OCI-LY3 (cell line): ENCODE results near the gene NT5DC3.

Experiments used
- H2AFZ ChIP-seq: fragments of 200-600, 300-600 bp; shearing (Covaris generic); 2 replicates; pipeline ENCODE4 v1.6.0; 2014; ENCODE audit warnings: antibody characterized with exemption, low read depth, low read length
- H3K27ac ChIP-seq: fragments of 200-600, 300-600 bp; sonication (generic); 2 replicates; pipeline ENCODE4 v1.5.1; 2014; ENCODE audit warnings: mild to moderate bottlenecking, low read length, moderate library complexity, mixed read lengths
- H3K27me3 ChIP-seq: fragments of 200-600, 300-600 bp; sonication (generic); 2 replicates; pipeline ENCODE4 v1.6.1; 2014; ENCODE audit warnings: low read depth, low read length, mixed read lengths
- H3K36me3 ChIP-seq: fragments of 200-600, 300-600 bp; sonication (generic); replicated peaks from 2 replicates; pipeline ENCODE3; 2014; ENCODE audit warnings: low read depth, low read length, mixed read lengths
- H3K4me1 ChIP-seq: fragments of 300-600, 200-600 bp; sonication (generic); 2 replicates; pipeline ENCODE4 v1.6.1; 2014; ENCODE audit warnings: low read length, mixed read lengths
- H3K4me2 ChIP-seq: fragments of 200-600, 300-600 bp; sonication (generic); 2 replicates; pipeline ENCODE4 v1.6.1; 2014; ENCODE audit warnings: low read length, mixed read lengths
- H3K4me3 ChIP-seq: fragments of 300-600, 200-600 bp; sonication (generic); 2 replicates; pipeline ENCODE4 v1.5.1; 2014; ENCODE audit warnings: antibody characterized with exemption, mild to moderate bottlenecking, low read length, moderate library complexity
- H3K79me2 ChIP-seq: fragments of 300-600, 200-600 bp; shearing (Covaris generic); 2 replicates; pipeline ENCODE4 v1.6.1; 2014; ENCODE audit warnings: mild to moderate bottlenecking, low read length, mixed read lengths
- H3K9ac ChIP-seq: fragments of 300-600, 200-600 bp; shearing (Covaris generic); 2 replicates; pipeline ENCODE4 v1.6.0; 2014; ENCODE audit warnings: mild to moderate bottlenecking, low read length, moderate library complexity
- H3K9me3 ChIP-seq: fragments of 200-600, 300-600 bp; shearing (Covaris generic); 2 replicates; pipeline ENCODE4 v1.6.1; 2014; ENCODE audit warnings: low read length, mixed read lengths; ENCODE audit not compliant: insufficient read depth
- H4K20me1 ChIP-seq: fragments of 200-600, 300-600 bp; sonication (generic); 2 replicates; pipeline ENCODE4 v1.6.1; 2016; ENCODE audit warnings: low read length, mixed read lengths; ENCODE audit not compliant: insufficient read depth
- EZH2phosphoT487 ChIP-seq: fragments of 200-600 bp; shearing (Covaris generic); IDR thresholded peaks from 2 replicates; pipeline ENCODE4 v1.6.1; 2018; ENCODE audit warnings: antibody characterized with exemption, mixed run types, low read depth
- TF ChIP-seq, protein P1 (sequence below): fragments of 200-600, 300-600 bp; sonication (generic); IDR thresholded peaks from 2 replicates; pipeline ENCODE4 v1.5.1; 2014; ENCODE audit warnings: antibody characterized with exemption, low read length, low read depth

Gene NT5DC3

DNA sequence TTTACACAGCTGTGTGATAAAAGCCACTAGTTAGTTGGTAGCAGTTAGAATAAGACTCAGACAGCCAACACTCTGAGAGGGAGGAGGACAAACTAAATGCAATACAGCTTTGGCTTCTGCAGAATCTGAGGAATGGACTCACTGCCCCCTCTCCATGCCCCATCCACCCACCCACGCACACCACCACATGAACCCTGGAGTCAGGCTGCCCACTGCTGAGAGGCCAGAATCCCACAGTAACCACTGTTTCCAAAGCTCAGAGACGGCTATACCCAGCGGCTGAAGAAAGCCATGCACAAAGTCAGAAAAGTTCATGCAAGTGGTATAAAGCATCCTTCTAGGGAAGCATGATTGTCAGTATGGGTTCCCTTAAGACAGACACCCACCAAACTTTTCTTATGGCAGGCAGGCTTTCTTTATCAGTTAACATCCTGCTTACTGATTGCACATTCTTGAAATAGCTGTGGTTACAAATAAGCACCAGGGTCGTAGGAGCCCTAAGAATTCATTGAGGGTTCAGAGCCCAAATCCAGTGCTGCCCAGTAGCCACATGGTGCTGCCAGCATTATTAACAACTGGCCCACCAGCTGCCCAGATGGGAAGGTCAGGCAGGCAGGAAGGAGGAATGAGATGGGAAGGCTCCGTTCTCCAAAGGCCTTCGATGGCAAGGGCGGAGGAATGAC is 61.5 kb downstream of the NT5DC3 start:
- Histone ChIP-seq H3K27me3 (no peaks in the 10 kb centered on the region), H3K9ac (no peak overlapping the region), H3K4me3 (no peak overlapping the region), H3K27ac (no peak overlapping the region), H3K36me3 (peaks cover 18% of the 10 kb centered on the region), H3K79me2 (no peaks in the 10 kb centered on the region), H3K4me2 (no peak overlapping the region), H2AFZ (no peak overlapping the region), H3K4me1 (no peaks in the 10 kb centered on the region), H3K9me3 (no peaks in the 10 kb centered on the region), H4K20me1 (no peaks in the 10 kb centered on the region)
- no peak for TF ChIP-seq EZH2phosphoT487
- TF ChIP-seq, protein P1, sequence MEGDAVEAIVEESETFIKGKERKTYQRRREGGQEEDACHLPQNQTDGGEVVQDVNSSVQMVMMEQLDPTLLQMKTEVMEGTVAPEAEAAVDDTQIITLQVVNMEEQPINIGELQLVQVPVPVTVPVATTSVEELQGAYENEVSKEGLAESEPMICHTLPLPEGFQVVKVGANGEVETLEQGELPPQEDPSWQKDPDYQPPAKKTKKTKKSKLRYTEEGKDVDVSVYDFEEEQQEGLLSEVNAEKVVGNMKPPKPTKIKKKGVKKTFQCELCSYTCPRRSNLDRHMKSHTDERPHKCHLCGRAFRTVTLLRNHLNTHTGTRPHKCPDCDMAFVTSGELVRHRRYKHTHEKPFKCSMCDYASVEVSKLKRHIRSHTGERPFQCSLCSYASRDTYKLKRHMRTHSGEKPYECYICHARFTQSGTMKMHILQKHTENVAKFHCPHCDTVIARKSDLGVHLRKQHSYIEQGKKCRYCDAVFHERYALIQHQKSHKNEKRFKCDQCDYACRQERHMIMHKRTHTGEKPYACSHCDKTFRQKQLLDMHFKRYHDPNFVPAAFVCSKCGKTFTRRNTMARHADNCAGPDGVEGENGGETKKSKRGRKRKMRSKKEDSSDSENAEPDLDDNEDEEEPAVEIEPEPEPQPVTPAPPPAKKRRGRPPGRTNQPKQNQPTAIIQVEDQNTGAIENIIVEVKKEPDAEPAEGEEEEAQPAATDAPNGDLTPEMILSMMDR: no peak

DNA sequence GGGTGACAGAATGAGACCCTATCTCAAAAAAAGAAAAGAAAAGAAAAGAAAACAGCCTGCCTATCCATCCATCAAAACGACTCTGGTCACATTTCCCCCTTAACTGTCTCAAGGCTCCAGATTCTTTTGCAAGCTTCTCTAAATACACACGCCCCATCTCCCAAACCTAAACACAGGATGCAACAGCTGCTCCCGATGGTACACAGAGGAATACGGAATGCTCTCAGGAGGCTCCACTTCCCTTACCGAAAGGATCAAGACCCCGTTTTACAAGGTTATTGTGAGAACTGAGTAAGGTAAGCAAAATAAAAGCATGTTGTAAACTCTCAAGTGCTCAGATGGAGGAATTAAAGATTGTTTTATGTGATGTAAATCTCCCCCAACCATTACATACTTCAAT is 62.3 kb downstream of the NT5DC3 start:
- Histone ChIP-seq H3K27ac (no peak overlapping the region), H3K4me1 (no peaks in the 10 kb centered on the region), H2AFZ (no peak overlapping the region), H3K27me3 (no peaks in the 10 kb centered on the region), H3K4me3 (no peak overlapping the region), H3K9ac (no peak overlapping the region), H3K79me2 (no peaks in the 10 kb centered on the region), H3K9me3 (no peaks in the 10 kb centered on the region), H3K36me3 (peaks cover 15% of the 10 kb centered on the region), H4K20me1 (no peaks in the 10 kb centered on the region), H3K4me2 (no peak overlapping the region)
- no peak for TF ChIP-seq EZH2phosphoT487
- TF ChIP-seq, protein P1: no peak

DNA sequence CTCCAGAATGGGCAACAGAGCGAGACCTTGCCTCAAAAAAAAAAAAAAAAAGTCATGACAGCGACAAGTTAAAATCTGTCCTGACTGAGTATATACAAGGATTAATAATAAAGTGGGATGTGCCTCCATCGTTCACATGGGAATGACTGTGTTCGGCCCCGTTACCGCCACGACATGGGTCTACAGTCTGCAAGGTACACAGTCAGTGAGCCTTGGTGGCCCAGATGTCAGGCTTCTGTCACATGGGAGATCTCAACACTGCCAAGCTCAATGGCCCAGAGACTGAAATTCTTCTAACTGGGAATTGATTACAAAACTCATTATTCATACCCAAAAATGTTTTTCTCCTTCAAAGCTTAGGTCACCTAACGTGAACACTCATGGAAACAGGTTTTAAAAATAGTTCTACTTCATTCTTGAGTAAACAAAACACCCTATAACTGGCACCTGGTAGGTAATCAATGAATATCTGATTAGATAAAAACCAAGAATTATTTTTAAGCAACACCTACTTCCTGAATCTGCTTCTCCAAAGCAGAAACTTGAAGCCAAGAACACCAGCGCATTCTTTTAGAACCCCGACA is 66.0 kb downstream of the NT5DC3 start:
- no peak overlapping the region for H2AFZ ChIP-seq
- H3K27ac ChIP-seq: no peak overlapping the region
- H3K4me1 ChIP-seq: no peaks in the 10 kb centered on the region
- peaks cover 12% of the 10 kb centered on the region for H3K36me3 ChIP-seq
- TF ChIP-seq, protein P1: no peak
- no peak for TF ChIP-seq EZH2phosphoT487
- H3K9me3 ChIP-seq: no peaks in the 10 kb centered on the region
- no peaks in the 10 kb centered on the region for H3K79me2 ChIP-seq
- no peak overlapping the region for H3K4me3 ChIP-seq
- no peak overlapping the region for H3K4me2 ChIP-seq
- no peaks in the 10 kb centered on the region for H3K27me3 ChIP-seq
- H3K9ac ChIP-seq: no peak overlapping the region
- H4K20me1 ChIP-seq: no peaks in the 10 kb centered on the region

DNA sequence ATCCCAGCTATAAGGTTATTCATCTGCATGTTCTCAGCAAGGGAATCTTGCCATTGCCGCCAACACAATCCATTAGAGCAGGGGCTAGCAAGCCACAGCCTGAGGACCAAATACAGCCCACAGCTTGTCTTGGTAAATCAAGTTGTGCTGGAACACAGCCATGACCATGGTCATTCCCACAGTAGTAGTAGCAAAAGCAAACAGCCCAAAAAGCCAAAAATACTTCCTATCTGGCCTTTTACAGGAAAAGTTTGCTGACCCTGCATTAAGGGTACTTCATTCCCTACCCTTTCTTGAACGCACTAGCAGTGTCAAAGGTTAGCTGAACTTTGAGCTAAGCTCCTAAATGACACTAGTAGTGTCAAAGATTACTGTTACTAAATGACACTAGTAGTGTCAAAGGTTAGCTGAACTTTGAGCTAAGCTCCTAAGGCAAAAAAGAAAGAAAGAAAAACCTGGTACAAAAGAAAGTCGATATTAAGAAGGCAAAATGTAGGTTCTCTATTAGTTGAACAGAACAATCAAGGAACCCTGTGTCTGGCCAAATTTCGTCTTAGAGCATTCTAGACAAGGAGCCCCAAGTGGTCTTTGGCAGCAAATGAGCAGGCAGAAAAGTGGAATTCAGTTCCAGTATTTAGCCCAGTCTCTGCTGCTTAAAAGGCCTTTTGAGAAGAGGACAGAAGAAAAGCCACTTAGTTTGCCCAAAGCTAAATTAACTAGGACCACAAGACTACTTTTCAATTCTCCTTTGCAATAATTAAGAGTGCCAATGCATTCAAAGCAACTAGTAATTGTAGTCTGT is 67.7 kb downstream of the NT5DC3 start:
- Histone ChIP-seq H2AFZ (no peak overlapping the region), H3K9ac (no peak overlapping the region), H3K27me3 (no peaks in the 10 kb centered on the region), H3K27ac (no peak overlapping the region), H3K36me3 (peaks cover 7% of the 10 kb centered on the region), H3K4me3 (no peak overlapping the region), H3K9me3 (no peaks in the 10 kb centered on the region), H3K79me2 (no peaks in the 10 kb centered on the region), H3K4me1 (no peaks in the 10 kb centered on the region), H4K20me1 (no peaks in the 10 kb centered on the region), H3K4me2 (no peak overlapping the region)
- TF ChIP-seq, protein P1: no peak
- TF ChIP-seq EZH2phosphoT487: no peak
